CD4-positive, alpha-beta T cell treated with Interleukin-6 at 100 ng/mL for 8 hours (primary cell): ENCODE measurements around the gene FSD1L.
"Not testable (repeated sequence)": the region's sequence is repeated elsewhere in the genome, so short reads cannot be mapped to it uniquely, and the experiment has no call there.

Experiments used
- DNase-seq: peaks from one replicate; pipeline ENCODE4 v3.0.0-alpha.2; 2020; ENCODE audit warnings: mixed read lengths, low spot score

Gene FSD1L

DNA sequence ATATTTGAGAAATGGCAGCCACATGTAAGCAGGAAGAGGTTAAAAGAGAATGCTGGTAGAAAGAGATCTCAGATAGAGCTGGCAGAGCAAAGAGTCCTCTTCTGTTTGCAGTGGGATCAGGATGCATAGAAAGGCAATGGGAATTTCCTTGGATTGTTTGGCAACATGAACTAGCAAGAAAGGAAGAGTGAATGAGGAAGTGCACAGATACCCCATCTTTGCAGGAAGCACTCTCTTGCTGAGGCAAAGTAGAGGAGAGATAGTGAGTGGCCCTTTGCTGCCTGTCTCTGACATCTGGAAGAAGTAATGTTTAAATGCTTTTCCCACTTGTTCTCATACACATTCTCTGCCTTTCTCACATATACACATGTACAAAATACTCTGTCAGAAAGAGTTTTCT lies 124.6 kb downstream of the FSD1L start:
- DNase-seq, result no peak

DNA sequence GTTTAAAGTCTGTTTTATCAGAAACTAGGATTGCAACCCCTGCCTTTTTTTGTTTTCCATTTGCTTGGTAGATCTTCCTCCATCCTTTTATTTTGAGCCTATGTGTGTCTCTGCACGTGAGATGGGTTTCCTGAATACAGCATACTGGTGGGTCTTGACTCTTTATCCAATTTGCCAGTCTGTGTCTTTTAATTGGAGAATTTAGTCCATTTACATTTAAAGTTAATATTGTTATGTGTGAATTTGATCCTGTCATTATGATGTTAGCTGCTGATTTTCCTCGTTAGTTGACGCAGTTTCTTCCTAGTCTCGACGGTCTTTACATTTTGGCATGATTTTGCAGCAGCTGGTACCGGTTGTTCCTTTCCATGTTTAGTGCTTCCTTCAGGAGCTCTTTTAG lies 132.1 kb downstream of the FSD1L start:
- not testable (repeated sequence) for DNase-seq

DNA sequence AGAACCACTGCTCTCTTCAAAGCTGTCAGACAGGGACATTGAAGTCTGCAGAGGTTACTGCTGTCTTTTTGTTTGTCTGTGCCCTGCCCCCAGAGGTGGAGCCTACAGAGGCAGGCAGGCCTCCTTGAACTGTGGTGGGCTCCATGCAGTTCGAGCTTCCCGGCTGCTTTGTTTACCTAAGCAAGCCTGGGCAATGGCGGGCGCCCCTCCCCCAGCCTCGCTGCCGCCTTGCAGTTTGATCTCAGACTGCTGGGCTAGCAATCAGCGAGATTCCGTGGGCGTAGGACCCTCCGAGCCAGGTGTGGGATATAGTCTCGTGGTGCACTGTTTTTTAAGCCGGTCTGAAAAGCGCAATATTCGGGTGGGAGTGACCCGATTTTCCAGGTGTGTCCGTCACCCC lies 133.7 kb downstream of the FSD1L start:
- not testable (repeated sequence) for DNase-seq

DNA sequence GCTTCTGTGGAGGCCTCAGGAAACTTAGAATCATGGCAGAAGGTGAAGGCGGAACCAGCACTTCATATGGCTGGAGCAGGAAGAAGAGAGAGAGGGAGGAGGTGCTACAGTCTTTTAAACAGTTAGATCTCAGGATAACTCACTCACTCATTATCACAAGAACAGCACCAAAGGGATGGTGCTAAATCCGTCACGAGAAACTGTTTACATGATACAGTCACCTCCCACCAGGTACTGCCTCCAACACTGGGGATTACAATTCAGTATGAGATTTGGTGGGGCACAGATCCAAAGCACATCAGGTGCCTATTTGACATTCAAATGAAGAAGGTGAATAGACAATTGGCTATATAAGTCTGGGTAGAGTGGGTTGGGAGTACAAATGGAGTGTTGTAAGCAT lies 145.3 kb downstream of the FSD1L start:
- DNase-seq, result no peak
